PC-9 (cell line): ENCODE results near the gene SEMA3C. TPM values are rescaled to one million over a fixed set of nuclear protein-coding genes. Genes with fewer than 3 reads are reported as not detected.

Experiments
- BruUV-seq: library from RNA; stranded (reverse); fragments of 400-500 nt; replicated peaks from 2 replicates; lab custom pipeline; 2021; lab: Mats Ljungman, UMichigan
- CTCF ChIA-PET: fragments of 300-600 bp; sonication (Branson Sonifier 250); formaldehyde crosslinking; loops from one replicate; lab custom pipeline; 2022; ENCODE audit warnings: antibody characterized with exemption; lab: Charles Lee
- POLR2A ChIA-PET: fragments of 300-600 bp; sonication (Branson Sonifier 250); formaldehyde crosslinking; loops from one replicate; lab custom pipeline; 2022; ENCODE audit warnings: antibody characterized with exemption; ENCODE audit not compliant: unreplicated experiment; lab: Charles Lee
- DNase-seq, 2 experiments: peaks; one replicate each; pipeline versions ENCODE4 v3.0.0 to v3.0.0-alpha.2; 2015 to 2022; ENCODE audit warnings: mixed read lengths in 1 of 2
- H2AFZ ChIP-seq: fragments of 200-600 bp; sonication (generic); 2 replicates; pipeline ENCODE4 v1.8.1; 2017; ENCODE audit warnings: antibody characterized with exemption
- H3F3A ChIP-seq: fragments of 200-600 bp; sonication (generic); 2 replicates; pipeline ENCODE4 v1.8.1; 2017; ENCODE audit warnings: antibody characterized with exemption, mild to moderate bottlenecking, low read depth; ENCODE audit not compliant: insufficient read depth
- H3K27ac ChIP-seq: fragments of 200-600 bp; sonication (generic); 2 replicates; pipeline ENCODE4 v1.6.1; 2016; ENCODE audit warnings: mixed run types
- H3K27me3 ChIP-seq: fragments of 200-600 bp; sonication (generic); 2 replicates; pipeline ENCODE4 v1.6.1; 2016; ENCODE audit warnings: low read depth, mixed run types; ENCODE audit not compliant: insufficient read depth
- H3K36me3 ChIP-seq: fragments of 200-600 bp; sonication (generic); 2 replicates; pipeline ENCODE4 v1.6.1; 2016; ENCODE audit warnings: low read depth, mixed run types
- H3K4me1 ChIP-seq: fragments of 200-600 bp; sonication (generic); replicated peaks from 2 replicates; pipeline ENCODE4 v1.6.1; 2016; ENCODE audit warnings: mixed run types; ENCODE audit not compliant: insufficient read depth
- H3K4me2 ChIP-seq: fragments of 200-600 bp; sonication (generic); 2 replicates; pipeline ENCODE4 v1.6.1; 2017; ENCODE audit warnings: mixed run types
- H3K4me3 ChIP-seq: fragments of 200-600 bp; sonication (generic); 2 replicates; pipeline ENCODE4 v1.6.1; 2016; ENCODE audit warnings: mixed run types
- H3K79me2 ChIP-seq: fragments of 200-600 bp; sonication (generic); 2 replicates; pipeline ENCODE4 v1.6.1; 2017; ENCODE audit warnings: low read depth, mixed run types
- H3K9me2 ChIP-seq: fragments of 200-600 bp; sonication (generic); 2 replicates; pipeline ENCODE4 v1.8.1; 2017; ENCODE audit warnings: mild to moderate bottlenecking; ENCODE audit not compliant: insufficient read depth
- H3K9me3 ChIP-seq: fragments of 200-600 bp; sonication (generic); 2 replicates; pipeline ENCODE4 v1.8.1; 2016; ENCODE audit warnings: low read depth; ENCODE audit not compliant: insufficient read depth
- H4K20me1 ChIP-seq: fragments of 200-600 bp; sonication (generic); 2 replicates; pipeline ENCODE4 v1.8.1; 2017; ENCODE audit not compliant: insufficient read depth
- CTCF ChIP-seq: fragments of 200-600 bp; sonication (generic); conservative IDR thresholded peaks from 2 replicates; pipeline ENCODE4 v1.6.1; 2017; ENCODE audit warnings: mixed run types, antibody characterized with exemption, mild to moderate bottlenecking, moderate library complexity
- EZH2 ChIP-seq: fragments of 200-600 bp; sonication (generic); IDR thresholded peaks from 2 replicates; pipeline ENCODE4 v1.8.0; 2017; ENCODE audit warnings: antibody characterized with exemption, low read depth
- intact Hi-C: fragments of 100-400 bp; cut with micrococcal nuclease; formaldehyde crosslinking; loops from one replicate; pipeline ENCODE4 v1.10.0; 2022; ENCODE audit not compliant: unreplicated experiment
- total RNA-seq: library from RNA; stranded (reverse); gene quantifications from 2 replicates; pipeline ENCODE4 v1.2.3, GENCODE V29; 2021

Gene SEMA3C
- total RNA-seq, 1 experiment from 2014 or later, result 19.9 TPM

DNA sequence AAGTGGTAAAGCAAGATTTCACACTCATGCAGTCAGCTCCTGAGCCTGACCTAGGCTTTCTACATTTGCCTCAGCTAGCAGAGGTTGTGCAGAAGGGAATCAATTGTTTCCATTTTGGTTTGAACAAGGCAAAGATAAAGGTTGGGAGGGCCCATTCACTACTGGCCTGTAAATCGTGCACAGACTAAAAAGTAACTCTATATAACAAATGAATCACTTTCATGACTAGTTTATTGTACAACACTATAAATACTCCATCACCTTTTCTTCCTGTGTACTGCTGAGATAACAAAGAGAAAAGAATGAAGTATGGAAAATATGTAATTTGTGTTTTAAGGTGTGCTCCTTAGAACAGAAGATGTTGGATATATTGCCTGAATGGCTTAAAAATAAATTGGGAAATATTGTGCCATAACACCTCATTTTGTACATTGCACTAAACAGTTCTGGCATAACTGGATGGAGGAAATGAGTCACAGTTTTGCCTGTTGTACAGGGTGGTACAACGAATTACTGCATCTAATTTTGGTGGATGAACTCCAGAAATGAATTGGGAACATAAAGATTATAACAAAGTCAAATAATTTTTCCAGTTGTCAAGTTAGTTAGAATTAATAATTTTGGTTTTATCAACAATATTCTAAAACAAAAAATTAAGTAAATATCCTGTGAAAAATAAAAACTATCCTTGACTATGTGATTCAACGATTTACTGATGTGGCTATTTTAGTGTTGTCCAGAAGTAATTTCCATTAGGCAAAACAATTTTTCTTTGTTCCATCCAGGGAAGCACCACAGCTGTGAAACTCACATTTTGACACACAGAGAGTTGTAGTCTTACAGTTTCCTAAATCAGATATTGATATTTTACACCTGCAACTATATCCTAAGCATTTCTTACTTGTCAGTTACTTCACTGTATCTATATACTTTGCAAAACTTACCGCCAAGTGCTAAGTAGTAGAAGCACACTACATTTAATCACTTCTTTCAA lies 18.0 kb downstream of the SEMA3C start:
- POLR2A ChIA-PET, result no interaction called here
- Histone ChIP-seq H3K9me2 (no peaks in the 10 kb centered on the region), H3K79me2 (no peaks in the 10 kb centered on the region), H3K4me3 (no peak overlapping the region), H3K9me3 (peaks cover 6% of the 10 kb centered on the region; the same call in 1 of the 2 replicates), H3K36me3 (peaks cover 4% of the 10 kb centered on the region; the same call in 1 of the 2 replicates), H4K20me1 (no peaks in the 10 kb centered on the region), H3F3A (no peaks in the 10 kb centered on the region; the same call in 1 of the 2 replicates), H3K4me1 (0 out of 2 replicates have a peak, but pooled peaks cover 19% of the 10 kb centered on the region), H2AFZ (no peak overlapping the region), H3K27ac (no peak overlapping the region), H3K27me3 (no peaks in the 10 kb centered on the region), H3K4me2 (no peak overlapping the region)
- intact Hi-C loops, result no loop called here
- DNase-seq, result no peak
- BruUV-seq, result no TSS peak
- TF ChIP-seq EZH2 (no peak), CTCF (no peak)
- CTCF ChIA-PET, result interaction anchor here (0.6 kb wide), 1 partner anchor 13 kb away, joined by 3 read pairs; no protein-coding TSS in a partner anchor

DNA sequence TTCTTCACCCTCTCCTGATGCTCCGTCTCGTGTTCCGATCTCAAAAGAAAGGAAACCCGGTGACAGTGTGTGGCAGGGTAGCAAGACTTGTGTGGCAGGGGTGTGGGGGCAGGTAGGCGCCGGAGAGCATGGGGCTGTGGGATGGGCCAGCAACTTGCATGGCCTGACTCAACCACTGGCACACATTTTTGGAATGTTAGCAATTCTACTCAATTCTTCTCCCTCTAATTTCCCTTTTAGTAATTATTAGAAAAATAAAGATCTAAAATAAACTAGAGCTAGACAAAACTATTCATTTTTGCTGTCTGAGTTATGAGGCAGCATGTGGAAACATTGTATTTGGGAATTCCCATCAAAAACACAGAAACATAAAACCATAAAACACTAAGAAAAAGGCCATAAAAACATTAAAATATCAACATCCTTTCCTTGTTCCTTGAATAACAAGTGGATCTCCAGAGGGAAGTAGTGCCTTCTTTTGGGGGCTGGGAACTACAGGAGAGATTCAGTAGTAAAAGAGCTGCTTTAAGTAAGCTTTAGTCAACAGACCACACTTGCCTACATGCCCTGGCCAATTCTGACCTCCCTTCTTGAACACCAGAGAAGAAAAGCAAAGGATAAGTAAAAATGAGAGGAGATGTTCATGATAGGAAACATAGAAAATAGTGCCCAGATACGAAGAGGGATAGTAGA lies 21.8 kb downstream of the SEMA3C start:
- ChIA-PET POLR2A (no interaction called here), CTCF (interaction anchor here (0.5 to 0.6 kb wide), 2 partner anchors 572 to 763 kb away, joined by 4 to 7 read pairs; no protein-coding TSS in a partner anchor)
- H3K4me1 ChIP-seq, result 0 out of 2 replicates have a peak, but pooled peaks cover 19% of the 10 kb centered on the region
- BruUV-seq, result no TSS peak
- peaks cover 6% of the 10 kb centered on the region for H3K9me3 ChIP-seq
- no peak overlapping the region for H3K27ac ChIP-seq
- peaks cover 4% of the 10 kb centered on the region; the same call in 1 of the 2 replicates for H3K36me3 ChIP-seq
- H3K27me3 ChIP-seq, result no peaks in the 10 kb centered on the region
- no peak overlapping the region for H3K4me3 ChIP-seq
- H3F3A ChIP-seq, result no peaks in the 10 kb centered on the region; the same call in 1 of the 2 replicates
- H3K4me2 ChIP-seq, result no peak overlapping the region
- TF ChIP-seq EZH2 (no peak), CTCF (no peak)
- intact Hi-C loops, result no loop called here
- peak overlapping the region; percentile 58; the same call in 1 of the 2 replicates for H2AFZ ChIP-seq
- no peaks in the 10 kb centered on the region for H3K79me2 ChIP-seq
- H3K9me2 ChIP-seq, result no peaks in the 10 kb centered on the region
- H4K20me1 ChIP-seq, result no peaks in the 10 kb centered on the region
- no peak for DNase-seq

GRCh38 chr7:80895056-80895455 lies 23.8 kb downstream of the SEMA3C start:
- no peaks in the 10 kb centered on the region; the same call in 1 of the 2 replicates for H3F3A ChIP-seq
- H3K36me3 ChIP-seq, result no peaks in the 10 kb centered on the region; the same call in 1 of the 2 replicates
- no peaks in the 10 kb centered on the region for H3K9me2 ChIP-seq
- H3K9me3 ChIP-seq, result no peaks in the 10 kb centered on the region; the same call in none of the 2 replicates
- ChIA-PET POLR2A (no interaction called here), CTCF (no interaction called here)
- H2AFZ ChIP-seq, result no peak overlapping the region
- TF ChIP-seq CTCF, result no peak
- TF ChIP-seq EZH2, result no peak
- H3K79me2 ChIP-seq, result no peaks in the 10 kb centered on the region
- H3K4me1 ChIP-seq, result 0 out of 2 replicates have a peak, but pooled peaks cover 6% of the 10 kb centered on the region
- H3K4me2 ChIP-seq, result no peak overlapping the region
- H4K20me1 ChIP-seq, result no peaks in the 10 kb centered on the region
- H3K4me3 ChIP-seq, result no peak overlapping the region
- intact Hi-C loops, result no loop called here
- no peak overlapping the region for H3K27ac ChIP-seq
- H3K27me3 ChIP-seq, result no peaks in the 10 kb centered on the region
- no peak for DNase-seq
- no TSS peak for BruUV-seq
